GM12878 (cell line): ENCODE results near the gene BORCS5. TPM values are rescaled to one million over a fixed set of nuclear protein-coding genes. Genes with fewer than 3 reads are reported as not detected.

Experiments used
- ATAC-seq: fragments of 200-7000 bp; cut with Tn5 transposase; 3 replicates; pipeline ENCODE4 v1.9.1; 2020; ENCODE audit warnings: mild to moderate bottlenecking, moderate library complexity
- BruUV-seq: library from RNA; stranded (reverse); fragments of 400-500 nt; replicated peaks from 2 replicates; lab custom pipeline; 2021; lab: Mats Ljungman, UMichigan
- CTCF ChIA-PET: fragments of 300-600 bp; sonication (Branson Sonifier 250); formaldehyde crosslinking; extraction: SDS; loops from one replicate; lab custom pipeline; 2021; ENCODE audit warnings: inconsistent platforms; lab: Yijun Ruan, JAX
- POLR2A ChIA-PET: fragments of 350-600 bp; formaldehyde crosslinking; extraction: SDS; loops from one replicate; lab custom pipeline; 2021; ENCODE audit warnings: inconsistent platforms; lab: Charles Lee
- RAD21 ChIA-PET: fragments of 300-600 bp; sonication (Branson Sonifier 250); formaldehyde crosslinking; loops from one replicate; lab custom pipeline; 2023; ENCODE audit warnings: antibody characterized with exemption; ENCODE audit not compliant: unreplicated experiment; lab: Charles Lee
- SMC1A ChIA-PET: fragments of 300-600 bp; sonication (Branson Sonifier 250); formaldehyde crosslinking; loops from one replicate; lab custom pipeline; 2023; ENCODE audit not compliant: unreplicated experiment, uncharacterized antibody; lab: Charles Lee
- DNase-seq: peaks from one replicate; pipeline ENCODE4 v3.0.0-alpha.2; 2011; ENCODE audit warnings: low read depth, low spot score
- FAIRE-seq: peaks from 3 replicates; lab custom pipeline; 2011; peaks lifted over from hg19 to GRCh38; lab: Jason Lieb, UNC
- H2AFZ ChIP-seq: 2 replicates; pipeline ENCODE4 v1.6.0; 2011; ENCODE audit warnings: low read depth, low read length, control low read depth; ENCODE audit not compliant: control insufficient read depth
- H3K27ac ChIP-seq: 2 replicates; pipeline ENCODE4 v1.5.1; 2011; ENCODE audit warnings: control low read depth; ENCODE audit not compliant: control insufficient read depth, insufficient read depth
- H3K27me3 ChIP-seq, 2 experiments: replicated peaks in 1 of 2; 2 replicates each; pipeline versions ENCODE4 v1.6.0 to v1.6.1; 2011; ENCODE audit warnings: low read length in 1 of 2; ENCODE audit not compliant: control insufficient read depth in 2 of 2, insufficient read depth in 2 of 2
- H3K36me3 ChIP-seq, 2 experiments: 2 replicates each; pipeline ENCODE4 v1.5.1; 2011; ENCODE audit warnings: low read length in 1 of 2; ENCODE audit not compliant: control insufficient read depth in 2 of 2, insufficient read depth in 2 of 2
- H3K4me1 ChIP-seq: 2 replicates; pipeline ENCODE4 v1.6.1; 2011; ENCODE audit warnings: mild to moderate bottlenecking, low read length, moderate library complexity, mixed read lengths; ENCODE audit not compliant: control insufficient read depth, insufficient read depth
- H3K4me2 ChIP-seq: 2 replicates; pipeline ENCODE4 v1.6.0; 2011; ENCODE audit warnings: control low read depth; ENCODE audit not compliant: control insufficient read depth, insufficient read depth
- H3K4me3 ChIP-seq: fragments of 200-600 bp; sonication (generic); 2 replicates; pipeline ENCODE4 v1.5.1; 2016
- H3K79me2 ChIP-seq: 2 replicates; pipeline ENCODE4 v1.6.0; 2011; ENCODE audit warnings: low read length; ENCODE audit not compliant: control insufficient read depth, insufficient read depth
- H3K9ac ChIP-seq: 2 replicates; pipeline ENCODE4 v1.8.0; 2011; ENCODE audit warnings: low read length, control low read depth, mixed read lengths; ENCODE audit not compliant: control insufficient read depth, insufficient read depth
- H3K9me3 ChIP-seq: replicated peaks from 3 replicates; pipeline ENCODE4 v1.5.1; 2011; ENCODE audit warnings: mild to moderate bottlenecking, low read length; ENCODE audit not compliant: control insufficient read depth, insufficient read depth
- H4K20me1 ChIP-seq: 2 replicates; pipeline ENCODE4 v1.6.0; 2011; ENCODE audit not compliant: control insufficient read depth, insufficient read depth
- EED ChIP-seq: sonication (generic); IDR thresholded peaks from 2 replicates; pipeline ENCODE4 v1.6.1; 2016; ENCODE audit warnings: antibody characterized with exemption, low read depth
- GABPA ChIP-seq: IDR thresholded peaks from 2 replicates; pipeline ENCODE4 v1.6.1; 2014; ENCODE audit warnings: antibody characterized with exemption, low read depth, mild to moderate bottlenecking, inconsistent platforms
- MTA2 ChIP-seq: fragments of 450-650 bp; IDR thresholded peaks from 2 replicates; pipeline ENCODE4 v1.6.1; 2016; ENCODE audit warnings: low read depth, mild to moderate bottlenecking, moderate library complexity
- SIN3A ChIP-seq: IDR thresholded peaks from 2 replicates; pipeline ENCODE4 v1.6.1; 2012; ENCODE audit warnings: low read depth, low read length, improper control_type of control experiment
- SKIL ChIP-seq: fragments of 450-650 bp; IDR thresholded peaks from 2 replicates; pipeline ENCODE4 v1.6.1; 2017; ENCODE audit warnings: mild to moderate bottlenecking, low read depth, inconsistent platforms; ENCODE audit not compliant: poor library complexity, severe bottlenecking
- SMC3 ChIP-seq: IDR thresholded peaks from 2 replicates; pipeline ENCODE4 v1.6.1; 2011; ENCODE audit warnings: low read length, improper control_type of control experiment, borderline replicate concordance
- TBL1XR1 ChIP-seq: IDR thresholded peaks from 2 replicates; pipeline ENCODE4 v1.6.1; 2012; ENCODE audit warnings: low read depth, low read length, improper control_type of control experiment
- TCF12 ChIP-seq: IDR thresholded peaks from 2 replicates; pipeline ENCODE4 v1.6.1; 2011; ENCODE audit warnings: low read depth, mild to moderate bottlenecking, low read length
- whole genome bisulfite sequencing: methylation state at CpG from one replicate; pipeline ENCODE4 v1.1.6; 2016; ENCODE audit warnings: low lambda C conversion rate; ENCODE audit not compliant: insufficient replicate concordance, insufficient coverage; ENCODE audit errors: missing lambda C conversion rate; 5-methylcytosine and 5-hydroxymethylcytosine counted together
- in situ Hi-C: fragments of 300-500 bp; cut with MboI; formaldehyde crosslinking; loops from 9 replicates; pipeline ENCODE4 v1.14.3; 2018; ENCODE audit warnings: mixed read lengths
- intact Hi-C: fragments of 100-400 bp; cut with micrococcal nuclease; formaldehyde crosslinking; loops from one replicate; pipeline ENCODE4 v1.14.2; 2022; ENCODE audit not compliant: unreplicated experiment
- polyA plus RNA-seq, 11 experiments: library from polyadenylated mRNA; depleted of rRNA in 4 of 11; unstranded in 6 of 11; stranded (reverse) in 5 of 11; fragments of >200 nt; fragmentation: Nextera tagmentation in 4 of 11; fragmentation: Illumina TruSeq in 1 of 11; extraction: Ambion mirVana in 4 of 11; extraction: Trizol in 1 of 11; gene quantifications; 1 replicate in 1 of 11; 2 replicates in 10 of 11; pipeline versions ENCODE4 v1.2.1 to v1.2.3, GENCODE V29; 2011 to 2016; ENCODE audit warnings: inconsistent platforms in 2 of 11, missing spikeins in 2 of 11, low read depth in 1 of 11
- total RNA-seq, 4 experiments: library from RNA; depleted of rRNA in 3 of 4; stranded (reverse); fragments of >200 nt in 3 of 4; fragmentation: Illumina TruSeq in 1 of 4; extraction: Trizol in 1 of 4; gene quantifications; 2 replicates each; pipeline versions ENCODE4 v1.2.1 to v1.2.3, GENCODE V29; 2013 to 2021

The BORCS5 gene
- total and polyA plus RNA-seq, 10 of the 15 experiments (the other 5 are each of a cell fraction or from before 2014, with no cell fraction given), result 1.4 to 39.7 (median 16.1) TPM

DNA sequence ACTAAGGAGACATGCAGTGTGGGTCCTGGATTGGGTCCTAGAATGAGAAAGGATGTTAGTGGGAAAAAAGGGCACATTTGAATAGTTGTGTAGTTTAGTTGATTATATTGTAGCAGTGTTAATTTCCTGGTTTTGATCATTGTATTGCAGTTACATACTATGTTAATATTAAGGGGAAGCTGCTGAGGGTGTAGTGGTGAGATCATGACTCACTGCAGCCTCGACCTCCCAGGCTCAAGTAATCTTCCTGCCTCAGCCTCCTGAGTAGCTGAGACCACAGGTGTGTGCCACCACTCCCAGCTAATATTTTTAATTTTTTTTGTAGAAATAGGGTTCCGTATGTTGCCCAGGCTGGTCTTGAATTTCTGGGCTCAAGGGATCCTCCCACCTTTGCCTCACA, 21.7 kb downstream of the BORCS5 start:
- POLR2A ChIA-PET, result interaction anchor here (1.5 to 2.4 kb wide), 3 partner anchors 96 to 207 kb away, joined by 4 to 6 read pairs (median 6); no protein-coding TSS in a partner anchor
- H3K4me1 ChIP-seq, result peaks cover 6% of the 10 kb centered on the region
- no peaks in the 10 kb centered on the region for H4K20me1 ChIP-seq
- no peak overlapping the region for H3K9ac ChIP-seq
- CTCF ChIA-PET, result interaction anchor here (0.6 to 6.0 kb wide), 15 partner anchors 12 to 458 kb away, joined by 3 to 86 read pairs (median 13); partner anchors contain the start of gene DUSP16
- H3K27me3 ChIP-seq, result no peaks in the 10 kb centered on the region
- H3K79me2 ChIP-seq, result no peaks in the 10 kb centered on the region; the same call in 1 of the 2 replicates
- H3K27ac ChIP-seq, result no peak overlapping the region
- DNase-seq (no peak), ATAC-seq (no peak), FAIRE-seq (no peak)
- no TSS peak for BruUV-seq
- H3K4me2 ChIP-seq, result no peak overlapping the region
- SMC1A ChIA-PET, result interaction anchor here (0.8 to 6.7 kb wide), 17 partner anchors 11 to 358 kb away, joined by 3 to 102 read pairs (median 13); partner anchors contain the start of gene DUSP16
- no peaks in the 10 kb centered on the region; the same call in 1 of the 3 replicates for H3K9me3 ChIP-seq
- no peak for TF ChIP-seq SMC3
- no peak for TF ChIP-seq GABPA
- no peak for TF ChIP-seq SIN3A
- no peak for TF ChIP-seq TCF12
- TF ChIP-seq TBL1XR1, result no peak
- no peak for TF ChIP-seq SKIL
- TF ChIP-seq EED, result no peak
- TF ChIP-seq MTA2, result no peak
- TF ChIP-seq, all 136 proteins: peak for 0
- intact Hi-C loops (loop anchor here (5.0 kb wide), 1 partner anchor 339 kb away; the partner anchor contains the start of gene CDKN1B), in situ Hi-C loops (loop anchor here (5.0 to 10.0 kb wide), 2 partner anchors 186 to 329 kb away; partner anchors contain the start of gene DUSP16)
- RAD21 ChIA-PET, result interaction anchor here (0.6 to 6.3 kb wide), 16 partner anchors 21 to 358 kb away, joined by 3 to 103 read pairs (median 8); partner anchors contain the start of gene DUSP16
- 95% methylated on average over 2 of the region's 2 CpGs for WGBS
- no peak overlapping the region for H2AFZ ChIP-seq
- no peaks in the 10 kb centered on the region; a peak in 1 of 4 replicates for H3K36me3 ChIP-seq
- no peak overlapping the region for H3K4me3 ChIP-seq
